HCT116 (cell line): ENCODE data around the gene IGF2BP3. TPM values are rescaled to one million over a fixed set of nuclear protein-coding genes. Genes with fewer than 3 reads are reported as not detected.
A peak's percentile ranks its signal among the peaks of the same experiment; 100 is the strongest.

Experiments
- ATAC-seq: fragments of 200-7000 bp; cut with Tn5 transposase; 2 replicates; pipeline ENCODE4 v1.9.1; 2020; ENCODE audit warnings: mild to moderate bottlenecking, moderate library complexity
- BruUV-seq: library from RNA; stranded (reverse); fragments of 400-500 nt; replicated peaks from 2 replicates; lab custom pipeline; 2021; lab: Mats Ljungman, UMichigan
- CTCF ChIA-PET: fragments of 300-600 bp; sonication (Branson Sonifier 250); formaldehyde crosslinking; loops from one replicate; lab custom pipeline; 2021; ENCODE audit warnings: antibody characterized with exemption; lab: Charles Lee
- POLR2A ChIA-PET: fragments of 300-600, 350-600 bp; sonication (Branson Sonifier 250); formaldehyde crosslinking; loops from one replicate; lab custom pipeline; 2021; ENCODE audit warnings: antibody characterized with exemption; lab: Charles Lee
- RAD21 ChIA-PET, 2 experiments: fragments of 300-600 bp; sonication (Branson Sonifier 250); formaldehyde crosslinking; loops; one replicate each; lab custom pipeline; 2023; ENCODE audit warnings: low total read pairs in 2 of 2; ENCODE audit not compliant: uncharacterized antibody in 2 of 2, unreplicated experiment in 2 of 2, low non-redundant PET in 1 of 2; lab: Charles Lee
- DNase-seq: peaks from one replicate; pipeline ENCODE4 v3.0.0-alpha.2; 2010; ENCODE audit warnings: low read depth, low spot score
- H2AFZ ChIP-seq: fragments of 200-600 bp; shearing (Covaris generic), sonication (generic); 2 replicates; pipeline ENCODE4 v1.6.1; 2017; ENCODE audit warnings: low read depth, mixed run types, mixed read lengths, antibody characterized with exemption, low read length; ENCODE audit not compliant: poor library complexity, severe bottlenecking
- H3K27ac ChIP-seq: 2 replicates; pipeline ENCODE4 v1.5.1; 2012; ENCODE audit warnings: low read depth, low read length
- H3K27me3 ChIP-seq: fragments of 200-600 bp; sonication (generic); 2 replicates; pipeline ENCODE4 v1.6.1; 2016; ENCODE audit warnings: mixed run types, low read length, mixed read lengths; ENCODE audit not compliant: insufficient read depth
- H3K36me3 ChIP-seq, 2 experiments: fragments of 200-500 bp in 1 of 2; fragments of 200-600 bp in 1 of 2; sonication (Bioruptor generic) in 1 of 2; sonication (generic) in 1 of 2; 2 replicates each; pipeline versions ENCODE4 v1.5.1 to v1.6.1; 2014 to 2016; ENCODE audit warnings: low read length in 2 of 2, inconsistent platforms in 1 of 2, mixed read lengths in 1 of 2, mixed run types in 1 of 2; ENCODE audit not compliant: insufficient read depth in 2 of 2, control insufficient read depth in 1 of 2
- H3K4me1 ChIP-seq, 2 experiments: fragments of 200-600 bp in 1 of 2; sonication (generic) in 1 of 2; 2 replicates each; pipeline versions ENCODE4 v1.5.1 to v1.6.1; 2012 to 2017; ENCODE audit warnings: low read length in 2 of 2, inconsistent platforms in 1 of 2, mild to moderate bottlenecking in 1 of 2, mixed read lengths in 1 of 2, mixed run types in 1 of 2, moderate library complexity in 1 of 2; ENCODE audit not compliant: insufficient read depth in 2 of 2, control insufficient read depth in 1 of 2
- H3K4me2 ChIP-seq: fragments of 200-600 bp; sonication (generic); 2 replicates; pipeline ENCODE4 v1.6.1; 2017; ENCODE audit warnings: mixed run types, low read length, mixed read lengths
- H3K4me3 ChIP-seq, 2 experiments: fragments of 200-600 bp in 1 of 2; sonication (generic) in 1 of 2; replicated peaks in 1 of 2; 2 replicates each; pipeline ENCODE4 v1.5.1; 2011 to 2016; ENCODE audit warnings: low read length in 2 of 2, control low read depth in 1 of 2, low read depth in 1 of 2, mild to moderate bottlenecking in 1 of 2, mixed read lengths in 1 of 2, mixed run types in 1 of 2
- H3K79me2 ChIP-seq: fragments of 200-600 bp; sonication (generic); 2 replicates; pipeline ENCODE4 v1.6.1; 2017; ENCODE audit warnings: mild to moderate bottlenecking, mixed run types, low read length, moderate library complexity, mixed read lengths; ENCODE audit not compliant: insufficient read depth
- H3K9ac ChIP-seq: fragments of 200-600 bp; sonication (generic); 2 replicates; pipeline ENCODE4 v1.6.1; 2016; ENCODE audit warnings: low read length, mixed read lengths
- H3K9me2 ChIP-seq: fragments of 200-600 bp; sonication (generic), shearing (Covaris generic); 2 replicates; pipeline ENCODE4 v1.6.1; 2017; ENCODE audit warnings: mixed run types, mild to moderate bottlenecking, moderate library complexity; ENCODE audit not compliant: insufficient read depth
- H3K9me3 ChIP-seq, 2 experiments: fragments of 200-500 bp in 1 of 2; fragments of 200-600 bp in 1 of 2; sonication (Bioruptor generic) in 1 of 2; sonication (generic) in 1 of 2; 2 replicates each; pipeline ENCODE4 v1.6.1; 2014 to 2017; ENCODE audit warnings: low read length in 2 of 2, mixed read lengths in 2 of 2, inconsistent platforms in 1 of 2, low read depth in 1 of 2, mild to moderate bottlenecking in 1 of 2, mixed run types in 1 of 2, moderate library complexity in 1 of 2; ENCODE audit not compliant: control insufficient read depth in 1 of 2, insufficient read depth in 1 of 2
- H4K20me1 ChIP-seq: fragments of 200-600 bp; sonication (generic), shearing (Covaris generic); 2 replicates; pipeline ENCODE4 v1.6.1; 2017; ENCODE audit warnings: mixed run types, mild to moderate bottlenecking, moderate library complexity; ENCODE audit not compliant: insufficient read depth
- CBX3 ChIP-seq: IDR thresholded peaks from 2 replicates; pipeline ENCODE4 v1.6.1; 2012; ENCODE audit warnings: low read depth
- EGR1 ChIP-seq: IDR thresholded peaks from 2 replicates; pipeline ENCODE4 v1.6.1; 2012; ENCODE audit warnings: low read depth
- ELF1 ChIP-seq: IDR thresholded peaks from 2 replicates; pipeline ENCODE4 v1.6.1; 2012; ENCODE audit warnings: low read depth, borderline replicate concordance
- FOSL1 ChIP-seq: IDR thresholded peaks from 2 replicates; pipeline ENCODE4 v1.6.1; 2012; ENCODE audit warnings: low read depth
- POLR2A ChIP-seq: IDR thresholded peaks from 2 replicates; pipeline ENCODE4 v1.7.0; 2011; ENCODE audit warnings: borderline replicate concordance; ENCODE audit not compliant: insufficient read depth, insufficient read length; ENCODE audit errors: extremely low read depth
- RAD21 ChIP-seq: IDR thresholded peaks from 2 replicates; pipeline ENCODE4 v1.6.1; 2012; ENCODE audit warnings: low read depth, mild to moderate bottlenecking
- SIN3A ChIP-seq: IDR thresholded peaks from 2 replicates; pipeline ENCODE4 v1.6.1; 2012; ENCODE audit warnings: low read depth
- SP1 ChIP-seq: IDR thresholded peaks from 2 replicates; pipeline ENCODE4 v1.6.1; 2012; ENCODE audit warnings: low read depth
- SRF ChIP-seq: IDR thresholded peaks from 2 replicates; pipeline ENCODE4 v1.6.1; 2012; ENCODE audit warnings: low read depth
- TCF7L2 ChIP-seq: IDR thresholded peaks from 2 replicates; pipeline ENCODE4 v1.7.0; 2011; ENCODE audit warnings: borderline replicate concordance, inconsistent platforms; ENCODE audit not compliant: insufficient read depth, insufficient read length; ENCODE audit errors: extremely low read depth
- YY1 ChIP-seq: IDR thresholded peaks from 2 replicates; pipeline ENCODE4 v1.6.1; 2011; ENCODE audit warnings: low read length, low read depth, moderate library complexity, mild to moderate bottlenecking; ENCODE audit not compliant: insufficient replicate concordance; ENCODE audit errors: extremely low read depth
- ZFX ChIP-seq: fragments of 450-650 bp; IDR thresholded peaks from 2 replicates; pipeline ENCODE4 v1.6.1; 2017
- intact Hi-C: fragments of 100-400 bp; cut with micrococcal nuclease; formaldehyde crosslinking; loops from 2 replicates; pipeline ENCODE4 v1.10.0; 2022
- total RNA-seq: library from RNA; stranded (reverse); gene quantifications from one replicate; pipeline ENCODE4 v1.2.1, GENCODE V29; 2021; ENCODE audit not compliant: unreplicated experiment
- TF ChIP-seq, protein P1 (sequence below): IDR thresholded peaks from 2 replicates; pipeline ENCODE4 v1.6.1; 2012
- TF ChIP-seq, protein P2 (sequence below), 3 experiments: fragments of 200-600 bp in 1 of 3; sonication (generic) in 1 of 3; IDR thresholded peaks in 2 of 3; conservative IDR thresholded peaks in 1 of 3; 2 replicates each; pipeline ENCODE4 v1.5.1; 2012 to 2017; ENCODE audit warnings: low read depth in 2 of 3, low read length in 2 of 3, antibody characterized with exemption in 1 of 3, borderline replicate concordance in 1 of 3, control low read depth in 1 of 3, mild to moderate bottlenecking in 1 of 3, mixed read lengths in 1 of 3, mixed run types in 1 of 3, moderate library complexity in 1 of 3; ENCODE audit not compliant: insufficient read depth in 1 of 3
- TF ChIP-seq, protein P3 (sequence below): IDR thresholded peaks from 2 replicates; pipeline ENCODE4 v1.6.1; 2011; ENCODE audit warnings: mild to moderate bottlenecking, low read length, moderate library complexity; ENCODE audit not compliant: insufficient replicate concordance; ENCODE audit errors: extremely low read depth

The IGF2BP3 gene
- total RNA-seq, 1 experiment from 2014 or later: 79.1 TPM

DNA sequence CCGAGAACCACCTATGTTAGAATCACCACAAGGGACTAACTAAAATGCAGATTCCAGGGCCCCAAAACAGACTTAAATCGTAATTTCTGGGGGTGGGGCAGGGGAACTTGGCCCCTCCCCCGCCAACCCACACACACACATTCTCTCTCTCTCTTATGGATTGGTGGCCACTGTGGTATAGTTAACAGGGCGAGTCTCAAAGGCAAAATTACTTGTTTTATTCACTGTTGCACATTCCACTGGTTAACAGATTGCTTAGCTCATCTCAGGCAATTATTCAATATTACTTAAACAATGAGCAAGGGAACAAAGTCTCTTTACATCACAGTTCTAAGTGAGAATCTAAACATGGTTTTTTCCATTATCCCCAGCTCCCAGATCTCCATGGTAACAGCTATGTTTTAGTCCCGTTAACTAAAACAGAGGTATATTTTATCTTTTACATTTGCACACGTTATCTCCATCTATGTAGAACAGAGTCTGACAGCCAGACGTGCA is 38.5 kb downstream of the IGF2BP3 start:
- H3K27me3 ChIP-seq: no peaks in the 10 kb centered on the region
- no peak overlapping the region for H2AFZ ChIP-seq
- H3K4me2 ChIP-seq: 0 out of 2 replicates have a peak overlapping the region, but pooled peaks have one; percentile 7
- CTCF ChIA-PET: interaction anchor here (0.9 to 2.1 kb wide), 2 partner anchors 115 to 159 kb away, joined by 3 to 6 read pairs; no protein-coding TSS in a partner anchor
- intact Hi-C loops: loop anchor here (2.0 to 5.0 kb wide), 3 partner anchors 39 to 281 kb away; partner anchors contain the start of gene IGF2BP3
- TF ChIP-seq CBX3 (no peak), FOSL1 (no peak), SIN3A (peak; percentile 23; the same call in 1 of the 2 replicates)
- TF ChIP-seq, protein P1, sequence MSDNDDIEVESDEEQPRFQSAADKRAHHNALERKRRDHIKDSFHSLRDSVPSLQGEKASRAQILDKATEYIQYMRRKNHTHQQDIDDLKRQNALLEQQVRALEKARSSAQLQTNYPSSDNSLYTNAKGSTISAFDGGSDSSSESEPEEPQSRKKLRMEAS: no peak
- no peak overlapping the region for H3K27ac ChIP-seq
- RAD21 ChIA-PET: no interaction called here
- H3K79me2 ChIP-seq: peaks cover 94% of the 10 kb centered on the region
- no TSS peak for BruUV-seq
- H3K4me1 ChIP-seq: peaks cover 15 to 27% of the 10 kb centered on the region in 2 experiments
- H3K36me3 ChIP-seq: no peaks in the 10 kb centered on the region
- no peak overlapping the region for H3K4me3 ChIP-seq
- H4K20me1 ChIP-seq: peaks cover 23% of the 10 kb centered on the region; the same call in 1 of the 2 replicates
- H3K9me3 ChIP-seq: no peaks in the 10 kb centered on the region
- ATAC-seq (no peak), DNase-seq (no peak)
- POLR2A ChIA-PET: no interaction called here
- H3K9me2 ChIP-seq: no peaks in the 10 kb centered on the region
- H3K9ac ChIP-seq: no peak overlapping the region

DNA sequence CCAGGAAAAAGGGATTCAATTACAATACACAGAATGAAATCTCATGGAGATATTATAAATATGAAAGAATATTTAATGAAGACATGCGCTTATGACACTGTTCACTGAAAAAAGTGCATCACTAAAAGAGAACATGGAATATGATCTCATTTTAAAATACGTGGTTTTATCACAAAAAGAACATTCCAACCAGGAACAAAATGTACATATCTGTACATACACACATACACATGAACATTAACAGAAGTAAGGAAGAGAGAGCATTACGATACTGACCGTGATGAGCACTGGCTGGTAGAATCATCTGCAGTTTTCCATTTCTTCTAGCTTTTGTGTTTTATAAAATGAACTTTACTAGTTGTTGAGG is 39.4 kb downstream of the IGF2BP3 start:
- Histone ChIP-seq H3K9ac (no peak overlapping the region), H3K79me2 (peaks cover 94% of the 10 kb centered on the region), H4K20me1 (peaks cover 23% of the 10 kb centered on the region; the same call in 1 of the 2 replicates), H3K36me3 (no peaks in the 10 kb centered on the region), H3K4me3 (no peak overlapping the region), H3K9me2 (no peaks in the 10 kb centered on the region), H3K4me1 (peaks cover 15 to 27% of the 10 kb centered on the region in 2 experiments), H3K27me3 (no peaks in the 10 kb centered on the region), H3K4me2 (peak overlapping the region; percentile 16; the same call in 1 of the 2 replicates), H3K27ac (no peak overlapping the region), H3K9me3 (no peaks in the 10 kb centered on the region), H2AFZ (no peak overlapping the region)
- TF ChIP-seq YY1: no peak
- TF ChIP-seq RAD21: no peak
- TF ChIP-seq SP1: no peak
- TF ChIP-seq TCF7L2: no peak
- TF ChIP-seq ZFX: no peak
- TF ChIP-seq, protein P2, sequence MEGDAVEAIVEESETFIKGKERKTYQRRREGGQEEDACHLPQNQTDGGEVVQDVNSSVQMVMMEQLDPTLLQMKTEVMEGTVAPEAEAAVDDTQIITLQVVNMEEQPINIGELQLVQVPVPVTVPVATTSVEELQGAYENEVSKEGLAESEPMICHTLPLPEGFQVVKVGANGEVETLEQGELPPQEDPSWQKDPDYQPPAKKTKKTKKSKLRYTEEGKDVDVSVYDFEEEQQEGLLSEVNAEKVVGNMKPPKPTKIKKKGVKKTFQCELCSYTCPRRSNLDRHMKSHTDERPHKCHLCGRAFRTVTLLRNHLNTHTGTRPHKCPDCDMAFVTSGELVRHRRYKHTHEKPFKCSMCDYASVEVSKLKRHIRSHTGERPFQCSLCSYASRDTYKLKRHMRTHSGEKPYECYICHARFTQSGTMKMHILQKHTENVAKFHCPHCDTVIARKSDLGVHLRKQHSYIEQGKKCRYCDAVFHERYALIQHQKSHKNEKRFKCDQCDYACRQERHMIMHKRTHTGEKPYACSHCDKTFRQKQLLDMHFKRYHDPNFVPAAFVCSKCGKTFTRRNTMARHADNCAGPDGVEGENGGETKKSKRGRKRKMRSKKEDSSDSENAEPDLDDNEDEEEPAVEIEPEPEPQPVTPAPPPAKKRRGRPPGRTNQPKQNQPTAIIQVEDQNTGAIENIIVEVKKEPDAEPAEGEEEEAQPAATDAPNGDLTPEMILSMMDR (IDR thresholded peaks at IDR 0.05 in 2 of 3, conservative IDR thresholded peaks at IDR 0.05 in 1 of 3; ENCODE audit: borderline replicate concordance in 1 of 3, insufficient read depth in 1 of 3, low read depth in 2 of 3, low read length in 2 of 3): no peak
- TF ChIP-seq, protein P3, sequence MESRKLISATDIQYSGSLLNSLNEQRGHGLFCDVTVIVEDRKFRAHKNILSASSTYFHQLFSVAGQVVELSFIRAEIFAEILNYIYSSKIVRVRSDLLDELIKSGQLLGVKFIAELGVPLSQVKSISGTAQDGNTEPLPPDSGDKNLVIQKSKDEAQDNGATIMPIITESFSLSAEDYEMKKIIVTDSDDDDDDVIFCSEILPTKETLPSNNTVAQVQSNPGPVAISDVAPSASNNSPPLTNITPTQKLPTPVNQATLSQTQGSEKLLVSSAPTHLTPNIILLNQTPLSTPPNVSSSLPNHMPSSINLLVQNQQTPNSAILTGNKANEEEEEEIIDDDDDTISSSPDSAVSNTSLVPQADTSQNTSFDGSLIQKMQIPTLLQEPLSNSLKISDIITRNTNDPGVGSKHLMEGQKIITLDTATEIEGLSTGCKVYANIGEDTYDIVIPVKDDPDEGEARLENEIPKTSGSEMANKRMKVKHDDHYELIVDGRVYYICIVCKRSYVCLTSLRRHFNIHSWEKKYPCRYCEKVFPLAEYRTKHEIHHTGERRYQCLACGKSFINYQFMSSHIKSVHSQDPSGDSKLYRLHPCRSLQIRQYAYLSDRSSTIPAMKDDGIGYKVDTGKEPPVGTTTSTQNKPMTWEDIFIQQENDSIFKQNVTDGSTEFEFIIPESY: no peak
- TF ChIP-seq ELF1: no peak
- no peak for TF ChIP-seq SRF
- TF ChIP-seq, protein P1: no peak
- TF ChIP-seq CBX3: no peak
- TF ChIP-seq POLR2A: no peak
- no peak for TF ChIP-seq EGR1
- ATAC-seq: no peak
- DNase-seq: no peak
- BruUV-seq: no TSS peak
- intact Hi-C loops: loop anchor here (1.0 to 5.0 kb wide), 4 partner anchors 40 to 282 kb away; partner anchors contain the start of gene IGF2BP3
- ChIA-PET RAD21 (no interaction called here), CTCF (interaction anchor here (0.9 kb wide), 2 partner anchors 114 to 158 kb away, joined by 3 to 4 read pairs; no protein-coding TSS in a partner anchor), POLR2A (no interaction called here)
